K562 (cell line): ENCODE measurements around the gene MTLN. TPM values are rescaled to one million over a fixed set of nuclear protein-coding genes. Genes with fewer than 3 reads are reported as not detected.

Experiments used
- ATAC-seq: fragments of 200-7000 bp; cut with Tn5 transposase; 3 replicates; pipeline ENCODE4 v1.9.1; 2020; ENCODE audit warnings: moderate library complexity
- BruUV-seq: library from RNA; stranded (reverse); fragments of 400-500 nt; replicated peaks from 2 replicates; lab custom pipeline; 2021; lab: Mats Ljungman, UMichigan
- CTCF ChIA-PET: fragments of 300-600 bp; formaldehyde crosslinking; extraction: SDS; loops from one replicate; lab custom pipeline; 2021; ENCODE audit warnings: low intra/inter-chr PET ratio; lab: Yijun Ruan, JAX
- POLR2A ChIA-PET: fragments of 300-600, 350-650 bp; sonication (Branson Sonifier 250); formaldehyde crosslinking; extraction: SDS; loops from one replicate; lab custom pipeline; 2021; ENCODE audit warnings: antibody characterized with exemption, inconsistent platforms; lab: Yijun Ruan, JAX
- DNase-seq, 4 experiments: peaks; one replicate each; pipeline versions ENCODE4 v3.0.0 to v3.0.0-alpha.2; 2011 to 2018; ENCODE audit warnings: low spot score in 3 of 4, mixed read lengths in 3 of 4; ENCODE audit errors: extremely low read depth in 1 of 4
- FAIRE-seq: peaks from 2 replicates; lab custom pipeline; 2011; peaks lifted over from hg19 to GRCh38; lab: Jason Lieb, UNC
- H2AFZ ChIP-seq: 2 replicates; pipeline ENCODE4 v1.6.0; 2011; ENCODE audit warnings: low read depth, low read length, control low read depth, inconsistent platforms
- H3K27ac ChIP-seq: fragments of 200-600 bp; 3 replicates; pipeline ENCODE4 v1.8.0; 2011; ENCODE audit warnings: low read depth, mild to moderate bottlenecking, control low read depth, inconsistent platforms, low read length, moderate library complexity, mixed read lengths; ENCODE audit errors: extremely low read depth
- H3K27me3 ChIP-seq, 2 experiments: fragments of 300-600 bp in 1 of 2; 2 replicates in 1 of 2; 3 replicates in 1 of 2; pipeline versions ENCODE4 v1.6.0 to v1.8.0; 2011; ENCODE audit warnings: inconsistent platforms in 2 of 2, low read length in 2 of 2, mild to moderate bottlenecking in 1 of 2, mixed read lengths in 1 of 2, moderate library complexity in 1 of 2; ENCODE audit not compliant: control insufficient read depth in 2 of 2, insufficient read depth in 2 of 2
- H3K36me3 ChIP-seq: fragments of 300-600 bp; 3 replicates; pipeline ENCODE4 v1.8.0; 2011; ENCODE audit warnings: mild to moderate bottlenecking, low read length, inconsistent platforms; ENCODE audit not compliant: control insufficient read depth, insufficient read depth
- H3K4me1 ChIP-seq, 2 experiments: fragments of 200-600 bp in 1 of 2; replicated peaks in 1 of 2; 2 replicates in 1 of 2; 3 replicates in 1 of 2; pipeline versions ENCODE4 v1.5.1 to v1.8.0; 2011; ENCODE audit warnings: inconsistent platforms in 2 of 2, low read length in 2 of 2, mild to moderate bottlenecking in 1 of 2, mixed read lengths in 1 of 2, moderate library complexity in 1 of 2; ENCODE audit not compliant: control insufficient read depth in 2 of 2, insufficient read depth in 2 of 2
- H3K4me2 ChIP-seq: 2 replicates; pipeline ENCODE4 v1.6.1; 2011; ENCODE audit warnings: low read length, control low read depth, inconsistent platforms, mixed read lengths; ENCODE audit not compliant: insufficient read depth
- H3K4me3 ChIP-seq: fragments of 200-600 bp; sonication (generic), shearing (Covaris generic); 2 replicates; pipeline ENCODE4 v1.5.1; 2016; ENCODE audit warnings: control low read depth, inconsistent platforms
- H3K79me2 ChIP-seq: fragments of 200-600 bp; 3 replicates; pipeline ENCODE4 v1.8.0; 2011; ENCODE audit warnings: low read length, inconsistent platforms; ENCODE audit not compliant: control insufficient read depth, insufficient read depth
- H3K9ac ChIP-seq, 2 experiments: 2 replicates each; pipeline versions ENCODE4 v1.6.0 to v1.6.1; 2011; ENCODE audit warnings: low read depth in 2 of 2, low read length in 2 of 2, control low read depth in 1 of 2, inconsistent platforms in 1 of 2, mild to moderate bottlenecking in 1 of 2, mixed read lengths in 1 of 2; ENCODE audit not compliant: insufficient read depth in 1 of 2
- H3K9me1 ChIP-seq: one replicate; pipeline ENCODE4 v1.6.0; 2011; ENCODE audit warnings: inconsistent platforms, mild to moderate bottlenecking, low read length, moderate library complexity; ENCODE audit not compliant: control insufficient read depth, insufficient read depth
- H3K9me3 ChIP-seq: replicated peaks from 2 replicates; pipeline ENCODE4 v1.5.1; 2011; ENCODE audit warnings: low read depth, low read length, inconsistent platforms; ENCODE audit not compliant: control insufficient read depth, insufficient read depth
- H4K20me1 ChIP-seq: replicated peaks from 2 replicates; pipeline ENCODE4 v1.6.1; 2011; ENCODE audit warnings: low read length, inconsistent platforms, mixed read lengths; ENCODE audit not compliant: control insufficient read depth, insufficient read depth
- BCL6 ChIP-seq: fragments of 250-450 bp; sonication (Bioruptor Pico); IDR thresholded peaks from 2 replicates; pipeline ENCODE4 v1.4.0; 2020
- CC2D1A ChIP-seq: fragments of 450-650 bp; IDR thresholded peaks from 2 replicates; pipeline ENCODE4 v1.6.1; 2017; ENCODE audit warnings: mild to moderate bottlenecking
- CCAR2 ChIP-seq: fragments of 200-400 bp; formaldehyde crosslinking; IDR thresholded peaks from 2 replicates; pipeline ENCODE4 v1.6.1; 2017; ENCODE audit warnings: mild to moderate bottlenecking, low read depth, low read length
- GABPB1 ChIP-seq: sonication (generic); formaldehyde crosslinking; IDR thresholded peaks from 2 replicates; pipeline ENCODE4 v1.8.0; 2022; ENCODE audit warnings: mild to moderate bottlenecking, missing genetic modification reagents
- HCFC1 ChIP-seq: IDR thresholded peaks from 2 replicates; pipeline ENCODE4 v1.6.1; 2012; ENCODE audit warnings: low read depth, low read length, improper control_type of control experiment
- HIVEP1 ChIP-seq: fragments of 250-450 bp; sonication (Bioruptor Pico); IDR thresholded peaks from 2 replicates; pipeline ENCODE4 v1.4.0; 2020; ENCODE audit warnings: mild to moderate bottlenecking
- KAT7 ChIP-seq: sonication (generic); formaldehyde crosslinking; IDR thresholded peaks from 2 replicates; pipeline ENCODE4 v1.8.0; 2022; ENCODE audit warnings: missing genetic modification reagents, mild to moderate bottlenecking, borderline replicate concordance
- NBN ChIP-seq: fragments of 450-650 bp; IDR thresholded peaks from 2 replicates; pipeline ENCODE4 v1.6.1; 2016; ENCODE audit warnings: low read depth, mild to moderate bottlenecking
- PBX2 ChIP-seq, 2 experiments: IDR thresholded peaks in 1 of 2; conservative IDR thresholded peaks in 1 of 2; 2 replicates each; pipeline ENCODE4 v1.6.1; 2016; ENCODE audit warnings: low read depth in 2 of 2, mild to moderate bottlenecking in 1 of 2, missing compliant biosample characterization in 1 of 2, missing genetic modification characterization in 1 of 2, moderate library complexity in 1 of 2
- SMAD2 ChIP-seq: fragments of 150-350 bp; IDR thresholded peaks from 2 replicates; pipeline ENCODE4 v1.6.1; 2014; ENCODE audit warnings: low read depth, mild to moderate bottlenecking, low read length
- ZBTB7A ChIP-seq: IDR thresholded peaks from 2 replicates; pipeline ENCODE4 v1.6.1; 2011; ENCODE audit warnings: low read depth, mild to moderate bottlenecking, low read length, moderate library complexity, borderline replicate concordance; ENCODE audit not compliant: control insufficient read depth
- ZNF175 ChIP-seq: fragments of 200-800 bp; sonication (Bioruptor generic); IDR thresholded peaks from 2 replicates; pipeline ENCODE4 v1.6.1; 2016; ENCODE audit warnings: low read depth, mild to moderate bottlenecking, missing genetic modification characterization, missing compliant biosample characterization
- ZNF695 ChIP-seq: fragments of 450-650 bp; formaldehyde crosslinking; IDR thresholded peaks from 2 replicates; pipeline ENCODE4 v1.4.0; 2020; ENCODE audit warnings: mild to moderate bottlenecking, moderate library complexity
- WGBS: fragments of 100-300 bp; shearing (Covaris generic); methylation state at CpG from one replicate; pipeline ENCODE4 v1.1.6; 2016; ENCODE audit warnings: low coverage, mixed read lengths; ENCODE audit not compliant: insufficient coverage; ENCODE audit errors: missing lambda C conversion rate; 5-methylcytosine and 5-hydroxymethylcytosine counted together
- in situ Hi-C: fragments of 300-500 bp; cut with MboI; formaldehyde crosslinking; loops from 4 replicates; pipeline ENCODE4 v1.15.0; 2018; ENCODE audit warnings: inconsistent platforms, mixed read lengths
- intact Hi-C: fragments of 100-400 bp; cut with micrococcal nuclease; formaldehyde crosslinking; loops from 2 replicates; pipeline ENCODE4 v1.14.2; 2022
- polyA plus RNA-seq, 8 experiments: library from polyadenylated mRNA; depleted of rRNA in 4 of 8; stranded (reverse) in 5 of 8; unstranded in 3 of 8; fragments of >200 nt; fragmentation: Nextera tagmentation in 2 of 8; fragmentation: Illumina TruSeq in 1 of 8; extraction: Ambion mirVana in 2 of 8; extraction: Trizol in 1 of 8; gene quantifications; 2 replicates each; pipeline versions ENCODE4 v1.2.1 to v1.2.3, GENCODE V29; 2011 to 2014; ENCODE audit warnings: inconsistent platforms in 1 of 8, missing spikeins in 1 of 8
- total RNA-seq, 7 experiments: library from RNA; depleted of rRNA in 6 of 7; stranded (reverse); fragments of >200 nt in 6 of 7; fragmentation: Illumina TruSeq in 2 of 7; extraction: Trizol in 2 of 7; gene quantifications; 2 replicates each; pipeline versions ENCODE4 v1.2.1 to v1.2.3, GENCODE V29; 2011 to 2021; ENCODE audit warnings: low replicate concordance in 1 of 7
- TF ChIP-seq, protein P1 (sequence below): fragments of 450-650 bp; formaldehyde crosslinking; IDR thresholded peaks from 2 replicates; pipeline ENCODE4 v1.4.0; 2020; ENCODE audit warnings: mild to moderate bottlenecking
- TF ChIP-seq, protein P2 (sequence below): IDR thresholded peaks from 2 replicates; pipeline ENCODE4 v1.6.1; 2011; ENCODE audit warnings: borderline replicate concordance, low read depth, mild to moderate bottlenecking, moderate library complexity, low read length; ENCODE audit not compliant: insufficient read depth, poor library complexity, severe bottlenecking

MTLN gene
- total and polyA plus RNA-seq, 9 of the 15 experiments (the other 6 are each of a cell fraction or from before 2014, with no cell fraction given): 7.3 to 129 (median 39.4) TPM

- BruUV-seq: no TSS peak
- Histone ChIP-seq H3K9me3 (no peaks in the 10 kb centered on the region), H3K4me3 (no peak overlapping the region), H3K4me2 (0 out of 2 replicates have a peak overlapping the region, but pooled peaks have one; percentile 1), H4K20me1 (no peaks in the 10 kb centered on the region), H3K27me3 (peaks cover 2 to 8% of the 10 kb centered on the region in 2 experiments; a peak in 1 of 5 replicates), H3K4me1 (peaks cover 0 to 3% of the 10 kb centered on the region in 2 experiments; a peak in 2 of 5 replicates), H3K36me3 (no peaks in the 10 kb centered on the region), H3K9me1 (no peaks in the 10 kb centered on the region), H3K79me2 (no peaks in the 10 kb centered on the region), H3K27ac (no peak overlapping the region), H3K9ac (no peak overlapping the region), H2AFZ (no peak overlapping the region)
- intact Hi-C loops (no loop called here), in situ Hi-C loops (loop anchor here (10.0 kb wide), 2 partner anchors 215 to 285 kb away; no protein-coding TSS in a partner anchor)
- POLR2A ChIA-PET: no interaction called here
- no peak for ATAC-seq
- no peak for TF ChIP-seq ZNF175 (CRISPR knock-in tag)
- TF ChIP-seq HCFC1: no peak
- TF ChIP-seq HIVEP1 (CRISPR knock-in tag): no peak
- no peak for TF ChIP-seq GABPB1 (CRISPR knock-in tag)
- no peak for TF ChIP-seq ZBTB7A
- no peak for TF ChIP-seq SMAD2
- TF ChIP-seq NBN: no peak
- no peak for TF ChIP-seq PBX2 (CRISPR knock-in tag; IDR thresholded peaks at IDR 0.05; ENCODE audit: low read depth)
- TF ChIP-seq PBX2 (tag; conservative IDR thresholded peaks at IDR 0.05; ENCODE audit: low read depth): no peak
- no peak for TF ChIP-seq CCAR2
- no peak for TF ChIP-seq CC2D1A
- no peak for TF ChIP-seq BCL6 (CRISPR knock-in tag)
- no peak for TF ChIP-seq ZNF695 (CRISPR knock-in tag)
- TF ChIP-seq KAT7 (CRISPR knock-in tag): no peak
- TF ChIP-seq, protein P1, sequence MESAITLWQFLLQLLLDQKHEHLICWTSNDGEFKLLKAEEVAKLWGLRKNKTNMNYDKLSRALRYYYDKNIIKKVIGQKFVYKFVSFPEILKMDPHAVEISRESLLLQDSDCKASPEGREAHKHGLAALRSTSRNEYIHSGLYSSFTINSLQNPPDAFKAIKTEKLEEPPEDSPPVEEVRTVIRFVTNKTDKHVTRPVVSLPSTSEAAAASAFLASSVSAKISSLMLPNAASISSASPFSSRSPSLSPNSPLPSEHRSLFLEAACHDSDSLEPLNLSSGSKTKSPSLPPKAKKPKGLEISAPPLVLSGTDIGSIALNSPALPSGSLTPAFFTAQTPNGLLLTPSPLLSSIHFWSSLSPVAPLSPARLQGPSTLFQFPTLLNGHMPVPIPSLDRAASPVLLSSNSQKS (CRISPR knock-in tag): no peak
- TF ChIP-seq, protein P2, sequence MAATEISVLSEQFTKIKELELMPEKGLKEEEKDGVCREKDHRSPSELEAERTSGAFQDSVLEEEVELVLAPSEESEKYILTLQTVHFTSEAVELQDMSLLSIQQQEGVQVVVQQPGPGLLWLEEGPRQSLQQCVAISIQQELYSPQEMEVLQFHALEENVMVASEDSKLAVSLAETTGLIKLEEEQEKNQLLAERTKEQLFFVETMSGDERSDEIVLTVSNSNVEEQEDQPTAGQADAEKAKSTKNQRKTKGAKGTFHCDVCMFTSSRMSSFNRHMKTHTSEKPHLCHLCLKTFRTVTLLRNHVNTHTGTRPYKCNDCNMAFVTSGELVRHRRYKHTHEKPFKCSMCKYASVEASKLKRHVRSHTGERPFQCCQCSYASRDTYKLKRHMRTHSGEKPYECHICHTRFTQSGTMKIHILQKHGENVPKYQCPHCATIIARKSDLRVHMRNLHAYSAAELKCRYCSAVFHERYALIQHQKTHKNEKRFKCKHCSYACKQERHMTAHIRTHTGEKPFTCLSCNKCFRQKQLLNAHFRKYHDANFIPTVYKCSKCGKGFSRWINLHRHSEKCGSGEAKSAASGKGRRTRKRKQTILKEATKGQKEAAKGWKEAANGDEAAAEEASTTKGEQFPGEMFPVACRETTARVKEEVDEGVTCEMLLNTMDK: no peak
- FAIRE-seq: no peak
- CTCF ChIA-PET: no interaction called here
- no peak for DNase-seq
- 0% methylated on average over 1 of the region's 1 CpG for WGBS
Observed at GRCh38 chr2:110219496-110220189, 7.3 kb upstream of the MTLN start.
